Midbrain (tissue), 1 donor: Measurements from ENCODE around the gene KCNK4.
"Not testable (repeated sequence)": the region's sequence is repeated elsewhere in the genome, so short reads cannot be mapped to it uniquely, and the experiment has no call there.

Experiments used
- DNase-seq: peaks from one replicate; lab custom pipeline; 2025; lab: John Stamatoyannopoulos, UW

Gene KCNK4

GRCh38 chr11:64307795-64308194 is 16.7 kb downstream of the KCNK4 start:
- DNase-seq, result not testable (repeated sequence)

GRCh38 chr11:64312947-64313346 is 21.8 kb downstream of the KCNK4 start:
- no peak for DNase-seq

DNA sequence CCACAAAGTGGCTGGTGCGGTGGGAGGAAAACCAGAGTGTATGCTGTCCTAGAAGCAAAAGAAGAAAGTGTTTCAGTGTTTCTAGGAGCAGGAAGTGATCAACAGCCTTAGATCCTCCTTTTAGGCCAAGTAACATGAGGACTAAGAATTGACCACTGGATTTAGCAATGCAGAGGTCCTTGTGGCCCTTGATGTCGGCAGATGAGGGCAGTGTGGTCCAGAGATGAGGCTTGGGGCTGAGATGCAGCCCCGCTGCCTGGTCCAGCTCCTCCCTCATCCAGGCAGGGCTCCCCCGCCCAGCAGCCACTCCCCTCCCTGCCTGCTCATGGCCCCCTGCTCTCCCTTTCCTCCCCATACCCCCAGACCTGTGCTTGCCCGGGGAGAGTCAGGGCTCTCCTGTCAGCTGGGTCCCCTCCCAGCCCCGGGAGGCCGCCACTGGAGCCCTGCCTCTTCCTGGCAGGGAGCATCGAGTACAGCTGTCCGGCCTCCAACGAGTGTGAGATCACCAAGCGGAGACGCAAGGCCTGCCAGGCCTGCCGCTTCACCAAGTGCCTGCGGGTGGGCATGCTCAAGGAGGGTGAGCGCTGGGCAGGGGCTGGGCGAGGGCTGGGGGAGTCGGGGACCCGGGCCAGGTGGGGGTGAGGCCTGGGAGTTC is 22.5 kb downstream of the KCNK4 start:
- no peak for DNase-seq

- DNase-seq, result no peak
These were observed 23.2 kb downstream of the KCNK4 start for GRCh38 chr11:64314146-64314804.

- no peak for DNase-seq
These were observed 23.9 kb downstream of the KCNK4 start for GRCh38 chr11:64314805-64315561.

DNA sequence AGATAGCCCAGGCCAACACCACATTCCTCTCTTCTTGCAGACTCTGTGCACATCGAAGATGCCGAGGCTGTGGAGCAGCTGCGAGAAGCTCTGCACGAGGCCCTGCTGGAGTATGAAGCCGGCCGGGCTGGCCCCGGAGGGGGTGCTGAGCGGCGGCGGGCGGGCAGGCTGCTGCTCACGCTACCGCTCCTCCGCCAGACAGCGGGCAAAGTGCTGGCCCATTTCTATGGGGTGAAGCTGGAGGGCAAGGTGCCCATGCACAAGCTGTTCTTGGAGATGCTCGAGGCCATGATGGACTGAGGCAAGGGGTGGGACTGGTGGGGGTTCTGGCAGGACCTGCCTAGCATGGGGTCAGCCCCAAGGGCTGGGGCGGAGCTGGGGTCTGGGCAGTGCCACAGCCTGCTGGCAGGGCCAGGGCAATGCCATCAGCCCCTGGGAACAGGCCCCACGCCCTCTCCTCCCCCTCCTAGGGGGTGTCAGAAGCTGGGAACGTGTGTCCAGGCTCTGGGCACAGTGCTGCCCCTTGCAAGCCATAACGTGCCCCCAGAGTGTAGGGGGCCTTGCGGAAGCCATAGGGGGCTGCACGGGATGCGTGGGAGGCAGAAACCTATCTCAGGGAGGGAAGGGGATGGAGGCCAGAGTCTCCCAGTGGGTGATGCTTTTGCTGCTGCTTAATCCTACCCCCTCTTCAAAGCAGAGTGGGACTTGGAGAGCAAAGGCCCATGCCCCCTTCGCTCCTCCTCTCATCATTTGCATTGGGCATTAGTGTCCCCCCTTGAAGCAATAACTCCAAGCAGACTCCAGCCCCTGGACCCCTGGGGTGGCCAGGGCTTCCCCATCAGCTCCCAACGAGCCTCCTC is 24.8 kb downstream of the KCNK4 start:
- DNase-seq, result not testable (repeated sequence)

- DNase-seq, result no peak
These were observed 25.7 kb downstream of the KCNK4 start for GRCh38 chr11:64316672-64317324.

GRCh38 chr11:64317325-64317960 is 26.3 kb downstream of the KCNK4 start, which contains the start of gene TRMT112:
TSS of gene TRMT112 (minus strand) at chr11:64317559. CDS start at chr11:64317526, 33 bp downstream.
- peak; percentile 96 for DNase-seq

DNA sequence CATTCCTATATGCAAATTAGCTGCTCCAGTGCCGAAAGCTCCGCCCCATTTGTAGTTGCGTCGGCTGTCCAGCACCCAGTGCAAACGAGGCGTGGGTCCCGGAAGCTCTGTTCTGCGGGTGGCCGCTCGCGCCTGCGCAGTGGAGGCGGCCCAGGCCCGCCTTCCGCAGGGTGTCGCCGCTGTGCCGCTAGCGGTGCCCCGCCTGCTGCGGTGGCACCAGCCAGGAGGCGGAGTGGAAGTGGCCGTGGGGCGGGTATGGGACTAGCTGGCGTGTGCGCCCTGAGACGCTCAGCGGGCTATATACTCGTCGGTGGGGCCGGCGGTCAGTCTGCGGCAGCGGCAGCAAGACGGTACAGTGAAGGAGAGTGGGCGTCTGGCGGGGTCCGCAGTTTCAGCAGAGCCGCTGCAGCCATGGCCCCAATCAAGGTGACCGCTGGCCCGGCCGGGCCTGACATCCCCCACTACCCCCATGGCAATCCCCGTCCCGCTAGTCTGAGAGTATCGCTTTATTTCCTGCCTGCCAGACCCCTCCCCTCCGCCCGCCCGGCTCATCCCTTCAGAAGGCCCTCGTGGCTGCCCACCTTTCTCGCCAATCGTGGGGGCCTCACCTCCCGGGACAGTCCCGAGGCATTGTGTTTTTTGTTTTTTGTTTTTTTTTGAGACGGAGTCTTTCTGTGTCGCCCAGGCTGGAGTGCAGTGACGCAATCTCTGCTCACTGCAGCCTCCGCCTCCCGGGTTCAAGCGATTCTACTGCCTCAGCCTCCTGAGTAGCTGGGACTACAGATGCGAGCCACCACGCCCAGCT is 27.1 kb downstream of the KCNK4 start, which contains the start of gene PRDX5:
Gene PRDX5, plus strand, starts transcription at position 161 of the 805 bp plus-strand sequence. Its CDS starts 95 bp downstream, at position 256.
- DNase-seq, result peak; percentile 98

- no peak for DNase-seq
These were observed 28.0 kb downstream of the KCNK4 start for GRCh38 chr11:64318766-64319761.

DNA sequence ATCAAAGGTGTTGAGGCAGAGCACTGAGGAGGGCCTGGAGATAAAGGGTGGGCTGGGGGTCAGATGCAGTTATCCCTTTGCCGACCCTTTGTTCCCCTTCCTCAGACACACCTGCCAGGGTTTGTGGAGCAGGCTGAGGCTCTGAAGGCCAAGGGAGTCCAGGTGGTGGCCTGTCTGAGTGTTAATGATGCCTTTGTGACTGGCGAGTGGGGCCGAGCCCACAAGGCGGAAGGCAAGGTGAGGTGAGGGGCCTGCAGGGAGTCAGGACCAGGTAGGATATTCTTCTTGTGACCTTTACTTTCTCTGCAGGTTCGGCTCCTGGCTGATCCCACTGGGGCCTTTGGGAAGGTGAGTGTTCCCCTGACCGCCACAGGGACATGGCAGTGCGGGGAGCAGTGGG is 29.5 kb downstream of the KCNK4 start:
- DNase-seq, result no peak

- no peak for DNase-seq
These were observed 29.9 kb downstream of the KCNK4 start for GRCh38 chr11:64321026-64321425.

DNA sequence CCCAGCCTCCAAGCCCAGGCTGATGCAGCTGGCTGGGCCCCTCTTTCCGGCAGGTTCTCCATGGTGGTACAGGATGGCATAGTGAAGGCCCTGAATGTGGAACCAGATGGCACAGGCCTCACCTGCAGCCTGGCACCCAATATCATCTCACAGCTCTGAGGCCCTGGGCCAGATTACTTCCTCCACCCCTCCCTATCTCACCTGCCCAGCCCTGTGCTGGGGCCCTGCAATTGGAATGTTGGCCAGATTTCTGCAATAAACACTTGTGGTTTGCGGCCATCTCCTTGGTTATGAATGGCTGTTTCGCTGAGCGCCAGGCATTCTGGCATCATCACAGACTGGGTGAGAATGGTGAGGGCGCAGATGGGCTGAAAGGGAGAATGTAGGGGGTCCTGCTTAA is 30.4 kb downstream of the KCNK4 start:
- no peak for DNase-seq

DNA sequence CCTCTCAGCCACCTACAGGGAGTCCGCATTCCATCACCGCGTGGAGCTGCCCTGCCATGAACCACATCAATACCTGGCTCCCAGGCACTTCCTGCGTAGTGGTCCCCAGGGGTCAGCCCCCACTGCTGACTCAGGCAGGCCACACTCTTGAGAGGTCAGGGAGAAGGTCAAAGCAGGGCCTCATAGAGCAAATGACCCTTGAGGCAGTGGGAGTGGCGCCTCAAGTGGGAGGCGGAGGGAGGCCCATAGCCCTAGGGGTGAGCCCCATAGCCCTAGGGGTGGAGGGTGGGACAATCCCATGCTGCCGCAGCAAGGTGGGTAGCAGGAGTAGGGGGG is 31.8 kb downstream of the KCNK4 start:
- DNase-seq, result no peak

- DNase-seq, result no peak
These were observed 32.3 kb downstream of the KCNK4 start for GRCh38 chr11:64323373-64323772.

DNA sequence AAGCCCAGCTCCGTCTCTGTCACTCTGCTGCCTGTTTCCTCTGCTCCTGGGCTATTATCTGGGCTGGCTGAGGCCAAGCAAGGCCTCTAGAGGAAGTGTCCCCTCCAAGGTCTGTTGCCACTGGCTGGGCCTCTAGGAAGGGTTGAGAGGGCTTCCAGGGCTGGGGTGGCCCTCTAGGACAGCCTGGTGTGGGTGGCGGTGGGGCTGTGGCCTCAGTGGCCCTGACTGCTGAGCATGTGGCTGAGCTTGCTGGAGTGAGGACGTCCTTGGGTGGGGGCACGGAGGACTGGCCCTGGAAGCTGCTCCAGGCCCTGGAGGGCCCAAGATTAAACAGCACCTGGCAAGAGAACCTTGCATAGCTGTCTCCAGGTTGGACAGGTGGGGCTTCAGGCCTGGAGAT is 32.9 kb downstream of the KCNK4 start:
- not testable (repeated sequence) for DNase-seq

DNA sequence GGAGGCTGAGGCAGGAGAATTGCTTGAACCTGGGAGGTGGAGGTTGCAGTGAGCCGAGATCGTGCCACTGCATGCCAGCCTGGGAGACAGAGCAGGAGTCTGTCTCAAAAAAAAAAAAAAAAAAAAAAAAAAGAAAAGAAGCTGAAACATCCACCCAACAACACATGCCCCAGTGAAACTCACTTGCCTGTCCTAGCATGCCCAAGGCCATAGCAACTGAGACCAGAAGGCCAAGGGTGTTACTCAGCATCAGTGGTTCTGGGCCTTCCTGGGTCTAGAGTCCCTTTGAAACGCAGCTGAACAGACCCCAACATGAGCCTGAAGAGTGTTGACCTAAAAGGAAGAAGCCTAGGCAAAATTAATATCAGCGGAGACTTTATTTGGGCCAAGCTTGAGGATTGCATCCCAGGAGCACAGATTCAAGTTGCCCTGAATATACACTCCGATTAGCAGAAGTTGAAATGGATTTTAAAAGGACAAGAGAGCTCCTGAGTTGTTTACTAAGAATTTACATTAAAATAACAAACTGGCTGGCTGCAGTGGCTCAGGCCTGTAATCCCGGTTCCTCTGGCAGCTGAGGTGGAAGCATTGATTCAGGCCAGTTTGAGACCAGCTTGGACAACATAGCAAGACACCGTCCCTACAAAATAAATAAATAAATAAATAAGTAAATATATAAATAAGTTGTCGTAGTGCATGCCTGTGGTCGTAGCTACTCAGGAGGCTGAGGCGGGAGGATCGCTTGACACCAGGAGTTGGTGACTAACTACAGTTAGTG is 33.8 kb downstream of the KCNK4 start:
- DNase-seq, result no peak

GRCh38 chr11:64327375-64327774 is 36.3 kb downstream of the KCNK4 start:
- no peak for DNase-seq
